ENCODE results near the gene ARID1B. TPM values are rescaled to one million over a fixed set of nuclear protein-coding genes. Genes with fewer than 3 reads are reported as not detected.
A peak's percentile ranks its signal among the peaks of the same experiment; 100 is the strongest.

Gene ARID1B
- total and polyA plus RNA-seq, 2 donors (not counting 1 experiment from before 2014, with no cell fraction given): 47.2 to 280 TPM

DNA sequence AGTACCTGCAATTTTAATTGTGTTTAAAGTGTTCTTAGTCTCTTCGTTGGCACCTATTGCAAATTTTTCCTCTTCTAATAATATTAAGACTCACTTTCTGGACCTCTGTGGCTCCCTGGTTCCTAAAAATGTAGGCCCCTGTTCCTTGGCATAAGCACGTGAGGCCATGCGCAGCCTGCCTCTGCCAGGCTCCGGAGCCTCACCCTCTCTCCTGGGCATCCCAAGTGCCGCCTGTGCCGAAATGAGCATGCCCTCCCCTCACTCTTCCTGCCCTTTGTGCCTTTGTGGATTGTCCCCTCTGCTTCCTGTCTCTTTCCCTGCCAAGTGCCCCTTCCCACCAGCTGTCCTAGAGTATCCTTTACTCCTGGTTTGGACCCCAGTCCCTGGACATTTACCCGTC, 300.1 kb downstream of the ARID1B start:
- TF ChIP-seq CTCF (IDR thresholded peaks at IDR 0.05) (no peak), EZH2 (IDR thresholded peaks at IDR 0.05; ENCODE audit: borderline replicate concordance, insufficient read depth, low read depth, low read length, poor library complexity, severe bottlenecking) (no peak)
- H3K27ac Mint-ChIP-seq: peak overlapping the region; percentile 38
- intact Hi-C loops (cut with micrococcal nuclease): loop anchor here (2.0 kb wide), 1 partner anchor 22 kb away; no protein-coding TSS in a partner anchor
- CTCF ChIA-PET: no interaction called here
- H3K4me3 Mint-ChIP-seq: peak overlapping the region; percentile 2
- 100% methylated on average over 5 of the region's 7 CpGs for WGBS (ENCODE audit: insufficient coverage)
- Histone ChIP-seq H3K4me3 (ENCODE audit: control extremely low read depth in 1 of 5, extremely low read depth in 1 of 5, insufficient read depth in 1 of 5, low read depth in 2 of 5, low read length in 4 of 5) (no peak overlapping the region), H2AFZ (ENCODE audit: insufficient read depth, low read depth, low read length, poor library complexity, severe bottlenecking) (no peak overlapping the region), H3K79me2 (ENCODE audit: control insufficient read depth, insufficient read depth, low read length) (peaks cover 95% of the 10 kb centered on the region), H4K20me1 (ENCODE audit: control insufficient read depth, insufficient read depth, low read length, poor library complexity, severe bottlenecking) (peaks cover 29% of the 10 kb centered on the region), H3K4me2 (replicated peaks; ENCODE audit: low read depth, low read length, poor library complexity, severe bottlenecking) (no peak overlapping the region), H3K9me3 (ENCODE audit: control extremely low read depth in 1 of 3, control insufficient read depth in 2 of 3, insufficient read depth in 1 of 3, low read length in 2 of 3) (peaks cover 0 to 4% (median 0%) of the 10 kb centered on the region in 3 donors), H3K36me3 (replicated peaks in 1 of 2; ENCODE audit: control extremely low read depth in 1 of 2, control insufficient read depth in 1 of 2, extremely low read depth in 1 of 2, insufficient read depth in 2 of 2, low read length in 1 of 2) (peaks cover 0 to 6% of the 10 kb centered on the region in 2 experiments), H3K27ac (ENCODE audit: low read length in 2 of 2) (peak overlapping the region in 1 of 2 donors; percentile 28), H3K4me1 (ENCODE audit: control insufficient read depth in 2 of 2, insufficient read depth in 2 of 2, low read length in 2 of 2) (peaks cover 43 to 59% of the 10 kb centered on the region in 2 donors), H3K9ac (ENCODE audit: low read length) (no peak overlapping the region), H3K27me3 (replicated peaks in 1 of 4; ENCODE audit: control extremely low read depth in 1 of 4, control insufficient read depth in 3 of 4, insufficient read depth in 4 of 4, low read length in 3 of 4) (no peaks in the 10 kb centered on the region)
- no peaks in the 10 kb centered on the region for H3K27me3 Mint-ChIP-seq
- no peak for DNase-seq
- H3K9me3 Mint-ChIP-seq (ENCODE audit: insufficient read depth): no peaks in the 10 kb centered on the region
- POLR2A ChIA-PET: no interaction called here
- ATAC-seq (ENCODE audit: low read depth): no peak
- peaks cover 75% of the 10 kb centered on the region for H3K4me1 Mint-ChIP-seq

DNA sequence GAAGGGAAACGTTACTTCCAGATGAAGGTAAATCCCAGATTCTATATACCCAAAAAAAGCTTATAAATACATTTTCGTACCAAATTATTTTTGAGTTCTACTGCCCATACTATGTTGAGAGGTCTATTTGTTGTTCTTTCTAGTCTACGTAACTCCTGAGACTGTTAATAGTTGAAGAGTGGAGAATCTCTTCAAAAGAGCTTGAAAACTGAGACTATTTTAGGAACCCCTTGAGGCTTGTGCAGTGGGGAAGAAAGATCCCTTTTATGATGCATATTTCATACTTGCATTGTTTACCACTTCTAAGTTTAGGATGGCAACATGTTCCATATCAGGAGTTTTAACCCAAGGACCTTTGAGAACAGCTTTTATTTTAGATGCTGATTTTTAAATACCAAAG, 301.1 kb downstream of the ARID1B start:
- Histone ChIP-seq H2AFZ (ENCODE audit: insufficient read depth, low read depth, low read length, poor library complexity, severe bottlenecking) (no peak overlapping the region), H3K79me2 (ENCODE audit: control insufficient read depth, insufficient read depth, low read length) (peaks cover 98% of the 10 kb centered on the region), H3K4me2 (replicated peaks; ENCODE audit: low read depth, low read length, poor library complexity, severe bottlenecking) (peak overlapping the region; percentile 13), H3K9ac (ENCODE audit: low read length) (no peak overlapping the region), H3K4me3 (ENCODE audit: control extremely low read depth in 1 of 5, extremely low read depth in 1 of 5, insufficient read depth in 1 of 5, low read depth in 2 of 5, low read length in 4 of 5) (no peak overlapping the region), H3K4me1 (ENCODE audit: control insufficient read depth in 2 of 2, insufficient read depth in 2 of 2, low read length in 2 of 2) (peaks cover 49 to 66% of the 10 kb centered on the region in 2 donors), H4K20me1 (ENCODE audit: control insufficient read depth, insufficient read depth, low read length, poor library complexity, severe bottlenecking) (peaks cover 38% of the 10 kb centered on the region), H3K27ac (ENCODE audit: low read length in 2 of 2) (peak overlapping the region in 1 of 2 donors; percentile 18), H3K27me3 (replicated peaks in 1 of 4; ENCODE audit: control extremely low read depth in 1 of 4, control insufficient read depth in 3 of 4, insufficient read depth in 4 of 4, low read length in 3 of 4) (no peaks in the 10 kb centered on the region), H3K9me3 (ENCODE audit: control extremely low read depth in 1 of 3, control insufficient read depth in 2 of 3, insufficient read depth in 1 of 3, low read length in 2 of 3) (no peaks in the 10 kb centered on the region), H3K36me3 (replicated peaks in 1 of 2; ENCODE audit: control extremely low read depth in 1 of 2, control insufficient read depth in 1 of 2, extremely low read depth in 1 of 2, insufficient read depth in 2 of 2, low read length in 1 of 2) (peaks cover 0 to 6% of the 10 kb centered on the region in 2 experiments)
- Mint-ChIP-seq H3K4me3 (no peak overlapping the region), H3K9me3 (ENCODE audit: insufficient read depth) (no peaks in the 10 kb centered on the region), H3K27ac (peak overlapping the region; percentile 21), H3K4me1 (peaks cover 84% of the 10 kb centered on the region), H3K27me3 (no peaks in the 10 kb centered on the region)
- no CpG with 5 or more reads among the region's 3 CpGs for WGBS (ENCODE audit: insufficient coverage)
- ChIA-PET POLR2A (no interaction called here), CTCF (interaction anchor here (1.0 to 1.3 kb wide), 2 partner anchors 9 to 12 kb away, joined by 3 read pairs; no protein-coding TSS in a partner anchor)
- ATAC-seq (ENCODE audit: low read depth) (no peak), DNase-seq (no peak)
- TF ChIP-seq CTCF (IDR thresholded peaks at IDR 0.05) (no peak), EZH2 (IDR thresholded peaks at IDR 0.05; ENCODE audit: borderline replicate concordance, insufficient read depth, low read depth, low read length, poor library complexity, severe bottlenecking) (no peak)
- intact Hi-C loops (cut with micrococcal nuclease): no loop called here
